ENCODE results near the gene PLK3. TPM values are rescaled to one million over a fixed set of nuclear protein-coding genes. Genes with fewer than 3 reads are reported as not detected.

PLK3 gene
- total and polyA plus RNA-seq, 9 of the 15 experiments (the other 6 are each of a cell fraction or from before 2014, with no cell fraction given): 0.52 to 22.7 (median 11.0) TPM

- TF ChIP-seq TRIM25 (IDR thresholded peaks at IDR 0.05; ENCODE audit: borderline replicate concordance) (no peak), RFX5 (IDR thresholded peaks at IDR 0.05; ENCODE audit: low read depth, low read length) (no peak), PATZ1 (CRISPR knock-in tag; IDR thresholded peaks at IDR 0.05; ENCODE audit: borderline replicate concordance) (no peak), TRIM24 (IDR thresholded peaks at IDR 0.05) (peak in 1 of 2 experiments; percentile 72; a peak in 3 of 4 replicates), GTF2F1 (IDR thresholded peaks at IDR 0.05; ENCODE audit: low read depth, low read length) (no peak), KDM5B (IDR thresholded peaks at IDR 0.05; ENCODE audit: insufficient replicate concordance, low read depth, low read length) (peak; percentile 74), HDAC3 (IDR thresholded peaks at IDR 0.05; ENCODE audit: borderline replicate concordance, partially characterized antibody) (no peak), PHF21A (IDR thresholded peaks at IDR 0.05; ENCODE audit: borderline replicate concordance, low read depth) (peak; percentile 59; the same call in 1 of the 2 replicates), FIP1L1 (IDR thresholded peaks at IDR 0.05; ENCODE audit: low read depth, low read length, poor library complexity, severe bottlenecking) (no peak), SRF (CRISPR knock-in tag; IDR thresholded peaks at IDR 0.05) (peak in 1 of 2 experiments; percentile 78; a peak in 2 of 4 replicates), DIDO1 (tag; IDR thresholded peaks at IDR 0.05; ENCODE audit: low read depth) (peak; percentile 67), ZNF124 (CRISPR knock-in tag; IDR thresholded peaks at IDR 0.05) (no peak), MECOM (CRISPR knock-in tag; IDR thresholded peaks at IDR 0.05) (no peak), NUFIP1 (IDR thresholded peaks at IDR 0.05; ENCODE audit: partially characterized antibody) (peak; percentile 95), ZNF133 (CRISPR knock-in tag; IDR thresholded peaks at IDR 0.05) (no peak), ELK3 (CRISPR knock-in tag; IDR thresholded peaks at IDR 0.05) (peak; percentile 18; the same call in 1 of the 2 replicates), ZNF699 (CRISPR knock-in tag; IDR thresholded peaks at IDR 0.05; ENCODE audit: insufficient replicate concordance) (no peak), CBX8 (IDR thresholded peaks at IDR 0.05; ENCODE audit: borderline replicate concordance, extremely low read depth, low read depth, low read length, poor library complexity, severe bottlenecking) (no peak), SRSF9 (IDR thresholded peaks at IDR 0.05; ENCODE audit: borderline replicate concordance, low read depth, low read length) (no peak), CBFB (CRISPR knock-in tag; IDR thresholded peaks at IDR 0.05) (0 out of 2 replicates have a peak, but pooled peaks have one; percentile 3)
- TF ChIP-seq, protein P1, sequence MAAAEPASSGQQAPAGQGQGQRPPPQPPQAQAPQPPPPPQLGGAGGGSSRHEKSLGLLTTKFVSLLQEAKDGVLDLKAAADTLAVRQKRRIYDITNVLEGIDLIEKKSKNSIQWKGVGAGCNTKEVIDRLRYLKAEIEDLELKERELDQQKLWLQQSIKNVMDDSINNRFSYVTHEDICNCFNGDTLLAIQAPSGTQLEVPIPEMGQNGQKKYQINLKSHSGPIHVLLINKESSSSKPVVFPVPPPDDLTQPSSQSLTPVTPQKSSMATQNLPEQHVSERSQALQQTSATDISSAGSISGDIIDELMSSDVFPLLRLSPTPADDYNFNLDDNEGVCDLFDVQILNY (CRISPR knock-in tag; IDR thresholded peaks at IDR 0.05): peak; percentile 97; the same call in 1 of the 2 replicates
Measured at GRCh38 chr1:44807364-44808062, 7.3 kb downstream of the PLK3 start (continued).
